Measurements from ENCODE around the gene TBC1D22A. TPM values are rescaled to one million over a fixed set of nuclear protein-coding genes. Genes with fewer than 3 reads are reported as not detected.

TBC1D22A gene
- total and polyA plus RNA-seq, 9 of the 15 experiments (the other 6 are each of a cell fraction or from before 2014, with no cell fraction given): 0.20 to 11.5 (median 5.2) TPM

DNA sequence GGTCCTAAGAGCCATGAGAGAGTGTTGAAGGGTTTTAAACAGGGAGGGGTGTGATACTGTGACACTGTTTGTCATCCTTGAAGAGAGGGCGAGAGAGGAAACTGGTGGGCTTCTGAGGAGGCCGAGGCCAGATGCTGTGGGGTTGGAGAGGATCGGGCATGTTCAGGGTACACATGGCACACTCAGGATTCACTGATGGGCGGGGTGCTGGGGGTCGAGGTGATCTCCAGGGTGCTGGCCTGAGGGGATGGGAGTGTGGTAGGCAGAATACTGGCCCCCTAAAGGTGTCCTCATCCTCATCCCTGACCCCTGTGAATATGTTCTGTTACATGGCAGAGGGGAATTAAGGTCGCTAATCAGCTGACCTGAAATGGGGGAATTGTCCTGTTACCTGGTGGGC, 7.3 kb downstream of the TBC1D22A start:
- H2AFZ ChIP-seq (ENCODE audit: low read depth, low read length): no peak overlapping the region
- DNase-seq (ENCODE audit: extremely low read depth in 1 of 4, low spot score in 3 of 4): no peak
- H4K20me1 ChIP-seq (replicated peaks; ENCODE audit: control insufficient read depth, insufficient read depth, low read length): 0 out of 2 replicates have a peak, but pooled peaks cover 4% of the 10 kb centered on the region
- H3K4me2 ChIP-seq (ENCODE audit: insufficient read depth, low read length): no peak overlapping the region
- peaks cover 8% of the 10 kb centered on the region; the same call in 2 of the 3 replicates for H3K36me3 ChIP-seq (ENCODE audit: control insufficient read depth, insufficient read depth, low read length)
- no peak overlapping the region for H3K27ac ChIP-seq (ENCODE audit: extremely low read depth, low read depth, low read length)
- H3K4me1 ChIP-seq (replicated peaks in 1 of 2; ENCODE audit: control insufficient read depth in 2 of 2, insufficient read depth in 2 of 2, low read length in 2 of 2): peaks cover 15 to 29% of the 10 kb centered on the region in 2 experiments
- intact Hi-C loops (cut with micrococcal nuclease) (no loop called here), in situ Hi-C loops (cut with MboI) (no loop called here)
- WGBS (ENCODE audit: insufficient coverage, low coverage, missing lambda C conversion rate): 89% methylated on average over 4 of the region's 6 CpGs
- ATAC-seq: no peak
- H3K9me3 ChIP-seq (replicated peaks; ENCODE audit: control insufficient read depth, insufficient read depth, low read depth, low read length): no peaks in the 10 kb centered on the region
- ChIA-PET POLR2A (interaction anchor here (1.0 to 1.4 kb wide), 2 partner anchors 10 to 152 kb away, joined by 5 to 6 read pairs; no protein-coding TSS in a partner anchor), CTCF (ENCODE audit: low intra/inter-chr PET ratio) (no interaction called here)
- no peak overlapping the region for H3K4me3 ChIP-seq
- H3K9me1 ChIP-seq (ENCODE audit: control insufficient read depth, insufficient read depth, low read length): no peaks in the 10 kb centered on the region
- H3K79me2 ChIP-seq (ENCODE audit: control insufficient read depth, insufficient read depth, low read length): peaks cover 30% of the 10 kb centered on the region
- no peak for FAIRE-seq
- no TSS peak for BruUV-seq (replicated peaks)
- no peak overlapping the region; a peak in 2 of 4 replicates for H3K9ac ChIP-seq (ENCODE audit: insufficient read depth in 1 of 2, low read depth in 2 of 2, low read length in 2 of 2)
- H3K27me3 ChIP-seq (ENCODE audit: control insufficient read depth in 2 of 2, insufficient read depth in 2 of 2, low read length in 2 of 2): no peaks in the 10 kb centered on the region
- TF ChIP-seq RBM15 (IDR thresholded peaks at IDR 0.05; ENCODE audit: insufficient read depth, low read length): no peak
- TF ChIP-seq ZNF239 (CRISPR knock-in tag; IDR thresholded peaks at IDR 0.05): no peak
- no peak for TF ChIP-seq MECOM (CRISPR knock-in tag; IDR thresholded peaks at IDR 0.05)
- TF ChIP-seq EP400 (IDR thresholded peaks at IDR 0.05): no peak
- no peak for TF ChIP-seq MAZ (CRISPR knock-in tag; conservative IDR thresholded peaks at IDR 0.05 in 1 of 2, IDR thresholded peaks at IDR 0.05 in 1 of 2)
- no peak for TF ChIP-seq IRF2 (CRISPR knock-in tag; IDR thresholded peaks at IDR 0.05)
- TF ChIP-seq ZNF174 (CRISPR knock-in tag; IDR thresholded peaks at IDR 0.05): no peak
- no peak for TF ChIP-seq CCAR2 (IDR thresholded peaks at IDR 0.05; ENCODE audit: low read depth, low read length)
- no peak for TF ChIP-seq RB1 (IDR thresholded peaks at IDR 0.05; ENCODE audit: low read depth)

Measured in K562 (cell line).